B cell (primary cell): ENCODE results near the gene SPTB. TPM values are rescaled to one million over a fixed set of nuclear protein-coding genes. Genes with fewer than 3 reads are reported as not detected.

Experiments used
- ATAC-seq: fragments of 200-7000 bp; cut with Tn5 transposase; one replicate; pipeline ENCODE4 v1.10.0; 2021; ENCODE audit warnings: low read depth, mild to moderate bottlenecking, moderate number of reproducible peaks, moderate library complexity
- CTCF ChIA-PET: fragments of 350-600 bp; sonication (Branson Sonifier 250); formaldehyde crosslinking; loops from one replicate; lab custom pipeline; 2021; ENCODE audit warnings: antibody characterized with exemption, inconsistent platforms; lab: Charles Lee
- POLR2A ChIA-PET: fragments of 350-600 bp; sonication (Branson Sonifier 250); formaldehyde crosslinking; loops from one replicate; lab custom pipeline; 2021; ENCODE audit warnings: antibody characterized with exemption; lab: Charles Lee
- DNase-seq: peaks from one replicate; pipeline ENCODE4 v3.0.0; 2013
- H2AFZ ChIP-seq: 2 replicates; pipeline ENCODE4 v1.6.1; 2012; ENCODE audit warnings: mild to moderate bottlenecking, low read depth, low read length; ENCODE audit not compliant: insufficient read depth, poor library complexity, severe bottlenecking
- H3K27ac ChIP-seq, 2 donors: 1 replicate in 1 of 2; 2 replicates in 1 of 2; pipeline ENCODE4 v1.5.1; 2012 to 2013; ENCODE audit warnings: low read length in 2 of 2, mild to moderate bottlenecking in 2 of 2, moderate library complexity in 1 of 2
- H3K27me3 ChIP-seq, 4 experiments: fragments of 200-600 bp in 1 of 4; sonication (generic) in 1 of 4; replicated peaks in 1 of 4; 1 replicate in 2 of 4; 2 replicates in 2 of 4; pipeline versions ENCODE4 v1.6.1 to v1.7.0; 2013 to 2016; ENCODE audit warnings: low read length in 3 of 4, mild to moderate bottlenecking in 2 of 4, mixed read lengths in 1 of 4, moderate library complexity in 1 of 4; ENCODE audit not compliant: insufficient read depth in 4 of 4, control insufficient read depth in 3 of 4; ENCODE audit errors: control extremely low read depth in 1 of 4
- H3K36me3 ChIP-seq, 2 experiments: replicated peaks in 1 of 2; 1 replicate in 1 of 2; 2 replicates in 1 of 2; pipeline versions ENCODE4 v1.6.1 to v1.7.1; 2013; ENCODE audit warnings: low read length in 1 of 2; ENCODE audit not compliant: insufficient read depth in 2 of 2, control insufficient read depth in 1 of 2; ENCODE audit errors: control extremely low read depth in 1 of 2, extremely low read depth in 1 of 2
- H3K4me1 ChIP-seq, 2 donors: fragments of 200-600 bp in 1 of 2; sonication (generic) in 1 of 2; 1 replicate in 1 of 2; 2 replicates in 1 of 2; pipeline versions ENCODE4 v1.5.1 to v1.6.1; 2013 to 2017; ENCODE audit warnings: low read length in 2 of 2; ENCODE audit not compliant: control insufficient read depth in 2 of 2, insufficient read depth in 2 of 2
- H3K4me2 ChIP-seq: replicated peaks from 2 replicates; pipeline ENCODE3; 2012; ENCODE audit warnings: mild to moderate bottlenecking, low read depth, low read length; ENCODE audit not compliant: poor library complexity, severe bottlenecking
- H3K4me3 ChIP-seq, 5 experiments: fragments of 200-600 bp in 1 of 5; sonication (generic) in 1 of 5; 1 replicate in 3 of 5; 2 replicates in 2 of 5; pipeline versions ENCODE4 v1.5.1 to v1.7.0; 2011 to 2016; ENCODE audit warnings: low read length in 4 of 5, mild to moderate bottlenecking in 4 of 5, low read depth in 2 of 5, control low read depth in 1 of 5, moderate library complexity in 1 of 5; ENCODE audit not compliant: insufficient read depth in 1 of 5; ENCODE audit errors: control extremely low read depth in 1 of 5, extremely low read depth in 1 of 5
- H3K79me2 ChIP-seq: fragments of 200-600 bp; sonication (generic); one replicate; pipeline ENCODE4 v1.6.0; 2016; ENCODE audit warnings: low read length; ENCODE audit not compliant: control insufficient read depth, insufficient read depth
- H3K9ac ChIP-seq: fragments of 200-600 bp; sonication (generic); 2 replicates; pipeline ENCODE4 v1.6.1; 2017; ENCODE audit warnings: mild to moderate bottlenecking, low read length, moderate library complexity
- H3K9me3 ChIP-seq, 3 donors: one replicate each; pipeline versions ENCODE4 v1.6.1 to v1.7.1; 2013; ENCODE audit warnings: low read length in 2 of 3; ENCODE audit not compliant: control insufficient read depth in 2 of 3, insufficient read depth in 1 of 3; ENCODE audit errors: control extremely low read depth in 1 of 3
- H4K20me1 ChIP-seq: 2 replicates; pipeline ENCODE4 v1.6.0; 2012; ENCODE audit warnings: mild to moderate bottlenecking, low read length; ENCODE audit not compliant: insufficient read depth, control insufficient read depth, poor library complexity, severe bottlenecking
- H3K27ac Mint-ChIP-seq: one replicate; pipeline ENCODE4 v1.8.0; 2021; ENCODE audit warnings: mixed read lengths
- H3K27me3 Mint-ChIP-seq: one replicate; pipeline ENCODE4 v1.8.0; 2021; ENCODE audit warnings: mixed read lengths
- H3K4me1 Mint-ChIP-seq: one replicate; pipeline ENCODE4 v1.8.0; 2021; ENCODE audit warnings: mixed read lengths
- H3K4me3 Mint-ChIP-seq: one replicate; pipeline ENCODE4 v1.8.0; 2021; ENCODE audit warnings: mixed read lengths
- H3K9me3 Mint-ChIP-seq: one replicate; pipeline ENCODE4 v1.8.0; 2022; ENCODE audit warnings: mixed read lengths; ENCODE audit not compliant: insufficient read depth
- CTCF ChIP-seq: fragments of 200-600 bp; IDR thresholded peaks from one replicate; pipeline ENCODE4 v1.8.0; 2022; ENCODE audit warnings: antibody characterized with exemption, mild to moderate bottlenecking
- EZH2 ChIP-seq: IDR thresholded peaks from 2 replicates; pipeline ENCODE4 v1.6.1; 2012; ENCODE audit warnings: borderline replicate concordance, low read depth, mild to moderate bottlenecking, moderate library complexity, low read length; ENCODE audit not compliant: insufficient read depth, poor library complexity, severe bottlenecking
- WGBS: methylation state at CpG from one replicate; pipeline ENCODE4 v1.1.5; 2013; ENCODE audit warnings: missing lambda C conversion rate; ENCODE audit not compliant: insufficient coverage; 5-methylcytosine and 5-hydroxymethylcytosine counted together
- intact Hi-C: fragments of 100-400 bp; cut with micrococcal nuclease; formaldehyde crosslinking; loops from one replicate; pipeline ENCODE4 v1.10.0; 2022
- polyA plus RNA-seq: library from polyadenylated mRNA; depleted of rRNA; stranded (reverse); fragments of >200 nt; gene quantifications from 2 replicates; pipeline ENCODE4 v1.2.3, GENCODE V29; 2012
- total RNA-seq, 2 donors: library from RNA; stranded (reverse); fragments of 120-200 nt in 1 of 2; gene quantifications; 1 replicate in 1 of 2; 2 replicates in 1 of 2; pipeline versions ENCODE4 v1.2.3 to v1.2.4, GENCODE V29; 2013 to 2022

SPTB gene
- total and polyA plus RNA-seq, 2 donors (not counting 1 experiment from before 2014, with no cell fraction given): 0.12 TPM; not detected in 1

- no peak overlapping the region for H3K9ac ChIP-seq
- DNase-seq: no peak
- H3K4me3 ChIP-seq: no peak overlapping the region
- Mint-ChIP-seq H3K27me3 (peaks cover 55% of the 10 kb centered on the region), H3K9me3 (no peaks in the 10 kb centered on the region), H3K4me1 (peaks cover 47% of the 10 kb centered on the region), H3K4me3 (no peak overlapping the region), H3K27ac (no peak overlapping the region)
- ChIA-PET POLR2A (no interaction called here), CTCF (no interaction called here)
- no peaks in the 10 kb centered on the region for H3K79me2 ChIP-seq
- TF ChIP-seq EZH2 (no peak), CTCF (no peak)
- intact Hi-C loops: no loop called here
- WGBS: 81% methylated on average over 4 of the region's 4 CpGs
- no peak for ATAC-seq
- no peak overlapping the region for H2AFZ ChIP-seq
- H3K4me2 ChIP-seq: peak overlapping the region; percentile 88
- H4K20me1 ChIP-seq: no peaks in the 10 kb centered on the region
- no peaks in the 10 kb centered on the region for H3K36me3 ChIP-seq
- peaks cover 51 to 52% of the 10 kb centered on the region in 2 donors for H3K4me1 ChIP-seq
- H3K27me3 ChIP-seq: peaks cover 0 to 49% (median 24%) of the 10 kb centered on the region in 4 experiments
- no peak overlapping the region for H3K27ac ChIP-seq
- H3K9me3 ChIP-seq: no peaks in the 10 kb centered on the region
Measured at GRCh38 chr14:64706119-64706592, 173.6 kb downstream of the SPTB start.

GRCh38 chr14:64705381-64706118 lies 174.2 kb downstream of the SPTB start:
- Mint-ChIP-seq H3K27ac (no peak overlapping the region), H3K27me3 (peaks cover 55% of the 10 kb centered on the region), H3K9me3 (no peaks in the 10 kb centered on the region), H3K4me1 (peaks cover 47% of the 10 kb centered on the region), H3K4me3 (peak overlapping the region; percentile 75)
- intact Hi-C loops: no loop called here
- peak overlapping the region; percentile 88 for H3K4me2 ChIP-seq
- POLR2A ChIA-PET: no interaction called here
- no peak overlapping the region for H3K27ac ChIP-seq
- no peak for TF ChIP-seq CTCF
- no peak for TF ChIP-seq EZH2
- H3K4me3 ChIP-seq: peak overlapping the region in 3 of 5 experiments; percentile 37 to 56 (median 38)
- peak overlapping the region; percentile 62 for H2AFZ ChIP-seq
- H3K36me3 ChIP-seq: no peaks in the 10 kb centered on the region
- CTCF ChIA-PET: interaction anchor here (1.2 kb wide), 1 partner anchor 59 kb away, joined by 3 read pairs; no protein-coding TSS in a partner anchor
- H4K20me1 ChIP-seq: no peaks in the 10 kb centered on the region
- DNase-seq (peak; percentile 25), ATAC-seq (no peak)
- no peaks in the 10 kb centered on the region for H3K79me2 ChIP-seq
- H3K9ac ChIP-seq: peak overlapping the region; percentile 51
- H3K4me1 ChIP-seq: peaks cover 51 to 52% of the 10 kb centered on the region in 2 donors
- H3K9me3 ChIP-seq: peaks cover 0 to 1% (median 0%) of the 10 kb centered on the region in 3 donors
- 11% methylated on average over 16 of the region's 18 CpGs for WGBS
- H3K27me3 ChIP-seq: peaks cover 0 to 49% (median 29%) of the 10 kb centered on the region in 4 experiments
